Measurements from ENCODE around the gene NAA38. TPM values are rescaled to one million over a fixed set of nuclear protein-coding genes. Genes with fewer than 3 reads are reported as not detected.

The NAA38 gene
- total and polyA plus RNA-seq, 2 donors (not counting 1 experiment from before 2014, with no cell fraction given), result 20.0 to 80.5 TPM

DNA sequence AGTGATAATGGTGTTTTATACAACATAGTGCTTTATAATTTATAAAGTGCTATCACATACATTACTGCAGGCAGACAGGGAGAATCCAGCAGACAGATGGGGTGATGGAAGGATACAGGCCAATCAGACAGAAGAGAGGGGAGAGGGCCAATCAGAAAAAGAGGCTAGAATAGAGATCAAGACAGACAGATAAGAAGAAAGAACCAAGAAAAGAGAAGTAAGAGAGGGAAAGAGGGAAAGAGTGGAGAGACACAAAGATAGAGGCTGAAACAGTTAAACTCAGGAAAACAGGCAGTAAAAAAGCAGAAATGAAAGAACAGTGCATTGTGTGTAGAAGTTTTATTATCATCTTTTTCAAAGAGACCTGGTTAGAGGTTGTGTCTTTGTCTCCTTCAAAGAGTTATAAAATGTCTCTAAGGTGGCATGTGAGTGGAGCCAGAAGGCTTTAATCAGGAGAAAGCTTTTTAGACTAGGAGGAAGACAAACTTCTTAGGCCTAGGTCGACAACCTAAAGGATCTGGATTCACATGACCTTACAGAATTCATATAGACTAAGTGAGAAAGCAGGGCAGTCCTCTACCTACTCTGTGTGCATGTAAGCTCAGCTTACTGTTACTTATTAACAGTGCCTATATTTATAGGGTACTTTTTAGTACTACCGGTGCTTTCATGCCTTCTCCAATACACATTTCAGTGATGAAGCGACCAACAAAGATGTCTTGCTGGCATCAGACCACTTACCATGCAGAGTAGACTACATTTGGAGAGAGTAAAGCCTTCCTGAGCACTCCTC, 22.9 kb upstream of the NAA38 start:
- H3K27ac Mint-ChIP-seq, result no peak overlapping the region

More for the DNA sequence above, 22.9 kb upstream of the NAA38 start:
- WGBS (ENCODE audit: insufficient coverage), result no CpG with 5 or more reads among the region's 3 CpGs
- no peak overlapping the region for H2AFZ ChIP-seq (ENCODE audit: insufficient read depth, low read depth, low read length, poor library complexity, severe bottlenecking)
- intact Hi-C loops (cut with micrococcal nuclease), result loop anchor here (10.0 kb wide), 1 partner anchor 135 kb away; no protein-coding TSS in a partner anchor
- H3K9ac ChIP-seq (ENCODE audit: low read length), result no peak overlapping the region
- Mint-ChIP-seq H3K4me1 (peaks cover 9% of the 10 kb centered on the region), H3K4me3 (no peak overlapping the region), H3K27me3 (no peaks in the 10 kb centered on the region), H3K9me3 (ENCODE audit: insufficient read depth) (no peaks in the 10 kb centered on the region)
- DNase-seq, result no peak
- H3K36me3 ChIP-seq (replicated peaks in 1 of 2; ENCODE audit: control extremely low read depth in 1 of 2, control insufficient read depth in 1 of 2, extremely low read depth in 1 of 2, insufficient read depth in 2 of 2, low read length in 1 of 2), result no peaks in the 10 kb centered on the region
- peak overlapping the region; percentile 6 for H3K4me2 ChIP-seq (replicated peaks; ENCODE audit: low read depth, low read length, poor library complexity, severe bottlenecking)
- peak overlapping the region in 1 of 2 donors; percentile 5 for H3K27ac ChIP-seq (ENCODE audit: low read length in 2 of 2)
- POLR2A ChIA-PET, result no interaction called here
- CTCF ChIA-PET, result no interaction called here
- no peaks in the 10 kb centered on the region for H3K9me3 ChIP-seq (ENCODE audit: control extremely low read depth in 1 of 3, control insufficient read depth in 2 of 3, insufficient read depth in 1 of 3, low read length in 2 of 3)
- no peak for ATAC-seq (ENCODE audit: low read depth)
- no peak overlapping the region for H3K4me3 ChIP-seq (ENCODE audit: control extremely low read depth in 1 of 5, extremely low read depth in 1 of 5, insufficient read depth in 1 of 5, low read depth in 2 of 5, low read length in 4 of 5)
- no peak for TF ChIP-seq EZH2 (IDR thresholded peaks at IDR 0.05; ENCODE audit: borderline replicate concordance, insufficient read depth, low read depth, low read length, poor library complexity, severe bottlenecking)
- TF ChIP-seq CTCF (IDR thresholded peaks at IDR 0.05), result no peak
- no peaks in the 10 kb centered on the region for H4K20me1 ChIP-seq (ENCODE audit: control insufficient read depth, insufficient read depth, low read length, poor library complexity, severe bottlenecking)
- no peaks in the 10 kb centered on the region for H3K27me3 ChIP-seq (replicated peaks in 1 of 4; ENCODE audit: control extremely low read depth in 1 of 4, control insufficient read depth in 3 of 4, insufficient read depth in 4 of 4, low read length in 3 of 4)
- peaks cover 10% of the 10 kb centered on the region for H3K79me2 ChIP-seq (ENCODE audit: control insufficient read depth, insufficient read depth, low read length)
- H3K4me1 ChIP-seq (ENCODE audit: control insufficient read depth in 2 of 2, insufficient read depth in 2 of 2, low read length in 2 of 2), result peaks cover 24 to 34% of the 10 kb centered on the region in 2 donors

Measured in B cell (primary cell).